NCI-H2227 (cell line): ENCODE measurements around the gene ELAC1.
"Not testable (repeated sequence)": the region's sequence is repeated elsewhere in the genome, so short reads cannot be mapped to it uniquely, and the experiment has no call there.

Experiments used
- DNase-seq: peaks from one replicate; lab custom pipeline; 2025; ENCODE audit not compliant: unreplicated experiment; lab: John Stamatoyannopoulos, UW

The ELAC1 gene, protein sequence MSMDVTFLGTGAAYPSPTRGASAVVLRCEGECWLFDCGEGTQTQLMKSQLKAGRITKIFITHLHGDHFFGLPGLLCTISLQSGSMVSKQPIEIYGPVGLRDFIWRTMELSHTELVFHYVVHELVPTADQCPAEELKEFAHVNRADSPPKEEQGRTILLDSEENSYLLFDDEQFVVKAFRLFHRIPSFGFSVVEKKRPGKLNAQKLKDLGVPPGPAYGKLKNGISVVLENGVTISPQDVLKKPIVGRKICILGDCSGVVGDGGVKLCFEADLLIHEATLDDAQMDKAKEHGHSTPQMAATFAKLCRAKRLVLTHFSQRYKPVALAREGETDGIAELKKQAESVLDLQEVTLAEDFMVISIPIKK

DNA sequence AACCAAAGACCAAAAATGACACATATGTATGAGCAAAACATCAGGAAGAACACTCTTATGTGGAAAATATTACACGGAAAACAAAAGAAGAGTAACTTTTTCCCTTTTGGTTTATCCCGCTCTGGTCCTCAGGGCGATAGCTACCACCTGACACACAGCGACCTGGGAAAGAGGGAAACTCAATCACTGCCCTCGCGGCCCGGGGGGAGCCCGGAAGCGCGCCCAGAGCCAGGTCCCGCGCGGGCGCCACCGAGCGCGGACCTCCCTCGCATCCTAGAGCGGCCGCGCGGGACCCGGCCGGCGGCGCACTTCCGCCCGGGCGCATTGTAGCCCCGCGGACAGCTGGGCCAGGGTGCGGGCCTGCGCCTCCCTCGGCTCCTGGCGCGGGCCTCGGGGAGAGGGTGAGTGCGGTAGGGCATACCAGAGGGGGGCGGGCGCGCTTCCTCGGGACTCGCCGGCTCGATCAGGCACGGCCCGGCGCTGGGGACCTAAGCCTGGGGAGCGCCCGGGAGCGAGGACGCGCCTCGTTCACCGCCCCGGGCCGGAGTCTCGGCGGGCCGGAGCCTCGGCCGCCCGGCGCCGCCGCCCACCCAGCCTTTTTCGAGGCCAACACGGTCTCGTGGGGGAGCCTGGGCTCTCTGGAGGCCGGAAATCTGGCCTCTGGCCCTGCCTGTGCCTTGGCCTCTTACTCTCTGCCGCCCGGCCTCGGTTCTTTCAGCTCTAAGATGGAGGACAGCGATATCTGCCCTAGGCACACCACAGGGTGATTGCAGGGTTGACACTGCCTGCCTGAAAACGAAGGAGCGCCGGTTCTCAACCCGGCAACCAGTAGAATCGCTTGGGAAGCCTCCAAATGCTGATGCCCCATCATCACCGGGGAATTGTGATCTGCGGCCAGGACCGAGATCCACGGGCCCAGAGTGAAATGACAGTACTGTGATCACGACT lies at the start of gene ELAC1:
TSS of gene ELAC1 (plus strand) at position 327 of the 948 bp plus-strand sequence. CDS start 6,365 bp downstream, outside the sequence.
- peak; percentile 92 for DNase-seq

DNA sequence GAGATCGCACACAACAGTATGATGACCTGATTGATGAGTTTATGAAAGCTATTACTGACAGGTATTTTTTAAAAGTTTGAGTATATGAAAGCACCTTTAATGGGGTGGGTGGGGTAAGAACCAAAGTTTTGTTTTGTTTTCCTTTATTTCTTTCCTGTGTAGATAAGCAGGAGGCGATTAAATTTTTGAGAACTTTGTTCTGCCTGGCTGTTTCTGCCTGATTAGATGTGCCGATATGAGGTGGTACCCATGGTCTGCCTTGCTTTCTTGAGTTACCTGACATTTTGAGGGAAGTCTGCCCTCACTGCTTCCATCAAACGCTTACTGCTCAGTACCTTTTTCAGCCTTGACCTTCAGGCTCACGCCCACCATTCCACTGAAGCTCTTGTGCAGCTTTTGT lies 49.7 kb upstream of the ELAC1 start:
- DNase-seq: no peak

DNA sequence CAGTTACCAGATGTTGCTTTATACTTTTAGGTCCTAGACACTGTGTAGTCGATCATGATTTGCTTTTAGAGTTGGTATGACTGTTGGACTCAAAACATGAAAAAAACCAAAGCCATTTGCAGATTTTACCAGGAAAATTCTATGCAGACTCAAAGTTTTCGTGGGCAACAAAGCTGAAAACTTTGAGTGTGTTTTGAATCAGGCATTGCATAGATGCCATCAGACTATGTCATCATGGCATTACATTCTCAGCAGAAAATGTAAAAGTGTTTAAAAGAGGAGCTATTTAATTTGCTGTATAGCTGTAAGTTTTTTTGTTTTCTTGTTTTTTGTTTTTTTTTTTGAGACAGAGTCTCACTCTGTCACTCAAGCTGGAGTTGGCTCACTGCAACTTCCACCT lies 43.5 kb upstream of the ELAC1 start:
- DNase-seq: no peak

DNA sequence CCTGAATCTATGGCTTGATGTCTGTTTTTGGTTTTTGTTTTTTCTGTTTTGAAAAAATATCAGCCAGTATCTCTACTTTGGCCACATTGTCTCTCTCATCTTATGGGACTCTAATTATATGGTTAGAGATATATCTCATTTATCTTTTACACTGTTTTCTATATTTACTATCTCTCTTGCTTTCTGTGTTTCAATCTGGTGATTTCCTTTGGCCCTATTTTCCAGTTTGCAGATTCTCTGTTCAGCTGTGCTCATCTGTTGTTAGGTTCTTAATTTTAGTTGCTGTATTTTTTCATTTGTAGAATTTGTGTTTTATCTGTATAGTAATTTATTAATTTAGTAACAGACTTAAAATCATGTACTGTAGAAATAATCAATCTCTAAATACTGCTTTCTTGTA lies 41.3 kb upstream of the ELAC1 start:
- DNase-seq: no peak

DNA sequence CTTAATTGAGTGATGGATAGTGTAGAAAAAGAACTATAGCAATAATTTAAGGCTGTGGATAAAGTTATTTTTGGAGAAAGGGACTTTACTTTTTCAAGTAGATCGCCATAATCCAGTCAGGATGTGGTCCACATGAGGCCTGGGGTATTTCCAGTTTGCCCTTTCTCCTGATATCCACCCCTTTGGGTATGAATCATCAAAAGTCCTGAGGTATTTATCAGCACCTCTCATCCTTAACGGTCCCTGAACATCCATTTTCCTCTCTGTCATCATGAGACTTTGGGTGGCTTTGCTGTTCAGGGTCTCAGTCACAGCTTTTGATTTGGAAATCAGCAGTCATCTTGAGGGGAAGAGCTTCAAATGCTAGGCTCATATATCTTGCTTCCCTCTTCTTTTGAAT lies 39.3 kb upstream of the ELAC1 start:
- no peak for DNase-seq

DNA sequence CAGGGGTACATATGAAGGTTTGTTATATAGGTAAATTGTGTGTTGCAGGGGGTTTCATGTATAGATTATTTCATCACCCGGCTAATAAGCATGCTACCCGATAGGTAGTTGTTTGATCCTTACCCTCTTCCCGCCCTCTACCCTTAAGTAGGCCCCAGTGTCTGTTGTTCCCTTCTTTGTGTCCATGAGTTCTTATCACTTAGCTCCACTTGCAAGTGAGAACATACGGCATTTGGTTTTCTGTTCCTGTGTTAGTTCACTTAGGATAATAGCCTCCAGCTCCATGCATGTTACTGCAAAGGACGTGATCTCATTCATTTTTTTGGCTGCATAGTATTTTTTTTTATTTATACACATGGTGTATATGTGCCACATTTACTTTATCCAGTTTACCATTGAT lies 34.2 kb upstream of the ELAC1 start:
- no peak for DNase-seq

DNA sequence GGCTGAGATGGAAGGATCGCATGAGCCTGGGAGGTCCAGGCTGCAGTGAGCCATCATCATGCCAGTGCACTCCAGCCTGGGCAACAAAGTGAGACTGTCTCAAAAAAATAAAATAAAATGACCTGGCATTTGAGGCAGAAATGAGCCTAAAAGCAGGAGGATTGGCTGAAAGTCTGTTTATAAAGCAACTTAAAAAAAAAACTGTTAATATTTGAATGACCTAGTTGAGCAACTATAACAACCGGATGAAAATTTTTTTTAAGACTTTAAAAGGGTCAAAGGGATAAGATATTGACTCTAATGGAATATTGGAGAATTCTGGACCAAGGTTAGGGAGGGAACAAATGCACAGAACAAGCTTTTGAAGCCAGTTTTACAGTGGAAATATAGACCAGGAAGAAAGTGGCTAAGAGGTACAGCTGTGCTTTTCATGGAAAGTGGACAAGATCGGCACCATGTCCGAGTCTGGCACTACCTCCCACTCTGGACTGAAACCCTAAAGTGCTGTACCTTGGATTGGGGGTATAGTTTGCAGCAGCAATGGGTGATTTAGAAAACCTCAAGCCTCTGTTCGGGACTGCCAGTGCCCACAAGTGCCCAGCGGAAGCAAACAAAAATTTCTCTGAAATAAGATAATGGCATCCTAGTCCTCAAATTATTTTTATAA lies 33.2 kb upstream of the ELAC1 start:
- DNase-seq: no peak

DNA sequence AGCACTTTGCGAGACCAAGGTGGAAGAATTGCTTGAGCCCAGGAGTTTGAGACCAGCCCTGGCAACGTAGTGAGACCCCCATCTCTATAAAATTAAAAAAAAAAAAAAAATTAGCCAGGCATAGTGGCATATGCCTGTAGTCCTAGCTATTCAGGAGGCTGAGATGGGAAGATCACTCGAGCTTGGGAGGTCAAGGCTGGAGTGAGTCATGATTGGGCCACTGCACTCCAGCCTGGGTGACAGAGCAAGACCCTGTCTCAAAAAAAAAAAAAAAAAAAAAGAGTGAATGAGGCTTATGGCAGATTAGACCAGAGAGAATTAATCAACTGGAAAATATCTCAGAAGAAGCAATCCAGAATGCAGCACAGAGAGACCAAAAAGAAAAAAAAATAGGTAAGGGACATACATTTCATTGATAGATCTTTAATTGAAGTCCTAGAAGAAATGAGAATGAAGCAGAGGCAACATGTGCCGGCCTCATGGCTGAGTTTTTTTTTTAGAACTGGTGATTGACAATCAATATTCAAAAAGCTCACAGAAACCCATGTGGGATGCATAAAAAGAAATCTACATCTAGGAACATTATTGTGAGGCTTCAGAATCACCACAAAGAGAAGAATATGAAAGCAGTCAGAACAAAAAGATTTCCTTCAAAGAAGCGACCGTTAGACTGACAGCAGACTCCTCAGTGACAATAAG lies 32.2 kb upstream of the ELAC1 start:
- DNase-seq: no peak

DNA sequence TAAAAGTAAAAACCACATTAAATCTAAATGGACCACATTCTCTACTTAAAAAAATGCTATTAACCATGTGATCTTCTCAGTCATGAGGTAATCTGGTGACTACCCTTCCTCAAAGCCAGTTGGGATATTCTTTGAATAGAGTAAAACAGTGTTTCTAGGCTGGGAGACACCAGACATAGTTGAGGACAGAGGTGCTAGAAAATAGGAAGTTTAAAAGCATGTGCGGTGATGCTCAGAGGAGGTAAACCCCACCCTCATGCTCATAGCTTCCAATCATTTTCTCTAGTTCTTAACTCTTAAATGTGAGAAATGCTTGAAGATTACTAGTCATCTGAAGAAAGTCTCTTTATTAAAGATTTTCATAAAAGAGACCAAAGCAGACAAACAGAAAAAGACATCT lies 30.7 kb upstream of the ELAC1 start:
- no peak for DNase-seq

DNA sequence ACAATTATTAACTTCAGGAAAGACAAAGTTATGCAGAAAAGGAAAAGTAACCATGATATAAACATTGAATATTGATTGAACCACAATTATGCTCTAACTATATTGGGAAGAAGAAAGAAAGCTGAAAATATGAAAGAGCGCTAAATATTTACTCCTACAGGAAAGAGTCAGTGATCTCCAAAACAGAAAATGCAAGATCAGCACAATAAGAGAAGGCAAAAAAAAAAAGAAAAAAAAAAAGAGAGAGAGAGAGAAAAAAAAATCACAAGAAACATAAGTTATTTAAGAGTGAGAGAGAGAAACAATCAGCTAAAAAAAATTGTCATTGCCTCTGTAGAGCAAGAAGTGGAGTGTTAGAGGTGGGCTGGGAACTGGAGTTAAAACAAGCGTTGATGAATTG lies 28.9 kb upstream of the ELAC1 start:
- no peak for DNase-seq

DNA sequence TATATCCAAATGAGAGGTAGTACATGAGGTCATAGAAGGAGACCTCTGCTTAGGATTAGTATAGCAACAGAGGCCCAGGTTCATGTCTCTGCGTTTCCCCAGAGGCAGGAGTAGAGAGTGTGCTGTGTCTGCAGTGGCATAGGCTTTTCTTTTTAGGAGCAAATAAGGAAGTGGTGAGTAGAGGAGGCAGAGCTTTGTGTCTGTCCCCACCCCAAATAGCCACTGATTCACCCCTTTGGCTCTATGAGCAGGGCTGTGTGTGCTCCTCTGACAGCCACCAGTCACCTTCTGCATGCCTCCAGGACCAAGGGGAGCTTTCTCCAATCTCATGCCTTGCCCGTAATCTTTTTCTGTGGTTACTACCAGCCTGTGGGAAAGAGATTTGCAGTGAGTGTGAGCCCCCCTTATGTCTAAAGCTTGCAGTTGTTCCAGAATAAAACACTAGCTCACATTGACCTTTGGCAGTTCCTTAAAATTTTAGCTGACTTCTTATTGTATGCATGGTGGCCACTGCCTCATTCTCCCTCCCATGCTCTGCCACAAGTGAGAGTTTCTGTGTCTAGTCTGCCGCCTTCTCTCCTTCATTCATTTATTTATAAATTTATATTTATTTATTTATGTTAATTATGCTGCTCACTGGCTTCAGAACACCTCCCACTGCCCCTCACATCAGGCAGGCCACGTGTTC lies 23.5 kb upstream of the ELAC1 start:
- DNase-seq: no peak

DNA sequence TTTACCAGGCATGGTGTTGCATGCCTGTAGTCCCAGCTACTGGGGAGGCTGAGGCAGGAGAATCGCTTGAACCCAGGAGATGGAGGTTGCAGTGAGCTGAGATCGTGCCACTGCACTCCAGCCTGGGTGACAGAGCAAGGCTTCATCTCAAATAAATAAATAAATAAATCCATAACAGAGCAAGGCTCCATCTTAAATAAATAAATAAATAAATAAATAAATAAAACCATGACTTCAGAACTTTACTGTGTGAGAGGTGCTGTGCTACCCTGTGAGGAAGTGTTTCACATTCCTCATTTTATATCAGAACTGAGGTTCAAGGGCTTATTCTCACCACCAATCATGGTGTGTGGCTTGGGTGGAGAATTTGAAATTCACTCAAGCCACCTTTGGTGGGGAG lies 21.9 kb upstream of the ELAC1 start:
- not testable (repeated sequence) for DNase-seq

DNA sequence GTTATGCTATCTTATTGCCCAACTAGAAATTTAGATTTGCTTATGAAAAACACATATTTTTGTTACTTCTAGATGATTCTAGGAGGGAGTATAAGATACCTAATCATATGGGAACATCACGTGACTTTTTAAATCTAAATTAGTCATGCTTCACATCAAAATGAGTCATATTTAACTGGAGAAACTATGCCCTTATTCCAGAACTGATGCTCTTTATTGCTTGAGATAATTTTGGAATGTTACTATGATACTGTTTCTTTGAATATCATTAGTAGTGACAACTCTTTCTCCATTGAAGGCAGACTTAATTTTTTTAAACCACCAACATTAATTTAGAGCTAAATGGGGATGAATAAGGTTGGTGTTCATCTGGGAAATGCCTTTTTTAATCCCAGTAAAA lies 19.9 kb upstream of the ELAC1 start:
- DNase-seq: no peak

DNA sequence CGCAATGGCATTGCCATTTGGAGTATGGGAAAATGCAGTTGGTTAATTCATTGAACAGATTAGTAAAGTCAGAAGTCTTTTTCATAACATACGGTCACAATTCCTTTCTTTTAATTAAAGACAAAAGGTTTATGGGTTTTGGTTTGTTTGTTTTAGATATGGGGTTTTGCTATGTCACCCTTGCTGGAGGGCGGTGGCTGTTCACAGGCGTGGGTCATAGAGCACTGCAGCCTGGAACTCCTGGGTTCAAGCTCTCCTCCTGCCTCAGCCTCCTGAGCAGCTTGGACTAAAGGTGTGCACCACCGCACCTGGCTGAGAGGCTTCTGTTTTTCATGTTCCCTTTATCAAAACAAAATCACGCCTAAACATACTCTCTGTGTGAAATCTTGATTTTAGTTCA lies 18.7 kb upstream of the ELAC1 start:
- no peak for DNase-seq

DNA sequence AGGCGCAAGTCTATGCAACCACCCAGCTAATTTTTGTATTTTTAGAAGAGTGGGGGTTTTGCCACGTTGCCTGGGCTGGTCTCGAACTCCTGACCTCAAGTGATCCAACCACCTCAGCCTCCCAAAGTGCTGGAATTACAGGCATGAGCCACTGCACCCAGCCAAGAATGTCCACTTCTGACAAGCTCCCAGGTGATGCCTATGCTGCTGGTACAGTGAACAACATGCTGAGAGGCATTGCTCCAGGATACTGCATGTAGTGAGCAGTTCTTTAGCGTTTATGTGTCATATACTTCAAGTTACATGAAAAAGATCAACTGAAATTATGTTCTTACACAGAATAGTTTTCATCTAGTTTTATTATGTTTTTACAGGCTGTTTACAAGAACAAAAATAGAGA lies 17.2 kb upstream of the ELAC1 start:
- DNase-seq: no peak

DNA sequence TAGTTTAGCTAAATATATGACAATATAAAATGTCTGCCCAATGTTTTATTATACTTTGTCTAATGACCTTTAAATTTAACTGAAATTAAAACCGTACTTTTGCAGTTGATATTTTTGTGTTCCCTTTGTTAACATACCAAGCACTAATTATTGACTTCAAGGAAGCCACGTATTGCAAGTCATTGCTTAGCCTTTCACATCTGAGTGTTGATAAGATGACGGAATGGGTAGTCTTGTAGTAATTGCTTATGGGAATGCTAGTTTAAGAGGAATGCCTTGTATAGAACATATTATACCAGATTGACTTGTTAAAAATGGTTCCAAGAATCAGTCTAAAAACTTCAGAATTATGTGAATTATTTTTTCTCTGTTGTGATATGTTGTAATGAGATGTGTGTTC lies 14.0 kb upstream of the ELAC1 start:
- DNase-seq: no peak

DNA sequence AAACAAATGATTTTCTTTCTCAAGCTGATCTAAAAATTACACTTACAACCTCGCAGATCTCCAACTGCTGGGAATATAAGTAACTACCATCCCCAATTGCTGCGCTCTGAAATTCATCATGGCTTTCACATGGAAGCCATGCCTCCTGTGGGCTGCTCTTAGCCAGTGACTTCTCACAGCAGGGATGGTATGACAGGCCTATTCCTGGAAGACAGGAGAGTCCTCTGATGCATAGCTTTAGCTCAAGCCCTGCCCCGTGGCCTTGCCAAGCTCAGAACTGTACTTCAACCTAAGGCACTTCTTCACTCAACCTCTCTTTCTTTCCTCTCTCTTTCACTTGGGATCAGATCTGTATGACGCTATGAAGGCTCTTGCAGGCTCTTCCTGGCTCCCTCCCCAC lies 12.6 kb upstream of the ELAC1 start:
- DNase-seq: no peak

DNA sequence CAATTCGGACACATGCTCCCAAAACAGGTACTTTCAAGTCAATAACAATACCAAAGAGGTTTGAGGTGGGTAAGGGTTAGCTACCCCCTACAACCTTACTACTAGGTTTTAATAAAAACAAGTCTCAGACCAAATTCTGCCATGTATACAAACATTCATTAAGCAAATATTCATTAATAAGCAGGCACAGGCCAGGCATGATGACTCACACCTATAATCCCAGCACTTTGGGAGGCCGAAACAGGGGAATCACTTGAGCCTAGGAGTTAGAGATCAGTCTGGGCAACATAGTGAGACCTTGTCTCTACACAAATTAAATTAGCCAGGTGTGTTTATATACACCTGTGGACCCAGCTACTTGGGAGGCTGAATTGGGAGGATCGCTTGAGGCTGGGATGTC lies 11.7 kb upstream of the ELAC1 start:
- no peak for DNase-seq

DNA sequence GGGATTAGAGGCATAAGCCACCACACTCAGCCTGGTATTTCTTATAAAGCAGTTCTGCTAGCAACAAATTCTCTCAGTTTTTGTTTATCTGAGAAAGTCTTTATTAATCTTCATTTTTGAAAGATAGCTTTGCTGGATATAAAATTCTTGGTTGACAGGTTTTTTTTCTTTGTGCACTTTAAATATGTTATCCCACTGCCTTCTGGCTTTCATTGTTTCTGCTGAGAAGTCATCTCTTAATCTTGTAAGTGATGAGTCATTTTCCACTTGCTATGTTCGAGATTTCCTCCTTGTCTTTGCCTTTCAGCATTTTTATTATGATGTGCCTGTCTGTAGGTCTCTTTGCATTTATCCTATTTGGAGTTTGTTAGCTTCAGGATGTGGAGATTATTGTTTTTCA lies 5.9 kb upstream of the ELAC1 start:
- DNase-seq: no peak

DNA sequence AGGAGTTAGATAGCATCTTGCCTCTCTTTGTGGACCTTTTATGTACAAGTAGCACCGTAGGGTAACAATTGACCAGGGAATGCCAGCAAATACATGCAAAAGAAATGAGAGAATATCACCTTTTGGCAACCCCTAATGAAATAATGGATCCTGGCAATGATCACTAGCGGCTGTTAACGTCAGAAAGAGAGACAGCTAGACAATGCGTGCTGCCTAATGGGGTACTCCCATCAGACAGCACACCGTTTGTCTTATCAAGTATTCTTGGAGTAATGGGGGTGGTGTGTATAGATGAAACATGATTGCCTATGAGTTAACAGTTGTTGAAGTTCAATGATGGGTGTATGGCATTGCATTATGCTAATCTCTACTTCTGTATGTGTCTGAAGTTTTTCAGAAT lies 1.6 kb downstream of the ELAC1 start:
- no peak for DNase-seq

DNA sequence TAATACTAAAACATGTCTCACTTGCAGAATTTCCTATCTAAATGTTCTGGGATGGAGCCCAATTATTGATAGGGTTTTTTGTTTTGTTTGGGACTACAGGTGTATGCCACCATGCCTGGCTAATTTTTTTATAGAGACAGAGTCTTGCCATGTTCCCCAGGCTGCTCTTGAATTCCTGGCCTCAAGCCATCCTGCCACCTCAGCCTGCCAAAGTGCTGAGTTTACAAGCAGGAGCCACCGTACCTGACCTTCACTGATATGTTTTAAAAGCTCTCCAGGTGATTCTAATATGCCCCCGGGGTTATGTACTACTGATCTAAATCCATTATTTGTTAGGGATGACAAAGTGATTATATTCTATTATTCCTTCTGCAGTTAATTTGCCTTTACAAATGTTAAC lies 2.2 kb downstream of the ELAC1 start:
- DNase-seq: no peak
